IMR-90 (cell line): ENCODE measurements around the gene WWC1. TPM values are rescaled to one million over a fixed set of nuclear protein-coding genes. Genes with fewer than 3 reads are reported as not detected.

ENCODE experiments used
- ATAC-seq: fragments of 200-7000 bp; cut with Tn5 transposase; 2 replicates; pipeline ENCODE4 v1.9.1; 2020; ENCODE audit warnings: low read depth, mild to moderate bottlenecking, moderate library complexity
- BruUV-seq: library from RNA; stranded (reverse); fragments of 400-500 nt; replicated peaks from 2 replicates; lab custom pipeline; 2021; lab: Mats Ljungman, UMichigan
- CTCF ChIA-PET: fragments of 300-600 bp; formaldehyde crosslinking; extraction: SDS; loops from one replicate; lab custom pipeline; 2021; ENCODE audit warnings: antibody characterized with exemption; lab: Yijun Ruan, JAX
- POLR2A ChIA-PET: fragments of 300-600 bp; sonication (Branson Sonifier 250); formaldehyde crosslinking; loops from one replicate; lab custom pipeline; 2022; ENCODE audit warnings: antibody characterized with exemption; ENCODE audit not compliant: unreplicated experiment; lab: Charles Lee
- DNase-seq: peaks from one replicate; pipeline ENCODE4 v3.0.0; 2013
- H2AFZ ChIP-seq: replicated peaks from 2 replicates; pipeline ENCODE3; 2013; ENCODE audit warnings: low read length, mild to moderate bottlenecking; ENCODE audit not compliant: poor library complexity
- H2AK5ac ChIP-seq: 2 replicates; pipeline ENCODE4 v1.6.1; 2013; ENCODE audit warnings: low read depth, low read length, inconsistent platforms
- H2AK9ac ChIP-seq: replicated peaks from 2 replicates; pipeline ENCODE3; 2013; ENCODE audit warnings: mild to moderate bottlenecking, low read depth, low read length, moderate library complexity; ENCODE audit not compliant: poor library complexity
- H2BK120ac ChIP-seq: 2 replicates; pipeline ENCODE4 v1.6.1; 2013; ENCODE audit warnings: low read depth, low read length, inconsistent platforms
- H2BK15ac ChIP-seq: 3 replicates; pipeline ENCODE4 v1.6.1; 2013; ENCODE audit warnings: low read depth, low read length, inconsistent platforms
- H2BK20ac ChIP-seq: 2 replicates; pipeline ENCODE4 v1.6.1; 2013; ENCODE audit warnings: low read depth, mild to moderate bottlenecking, inconsistent platforms, low read length, moderate library complexity
- H2BK5ac ChIP-seq: 2 replicates; pipeline ENCODE4 v1.6.1; 2013; ENCODE audit warnings: mild to moderate bottlenecking, low read depth, low read length, inconsistent platforms; ENCODE audit not compliant: poor library complexity, severe bottlenecking
- H3K14ac ChIP-seq: replicated peaks from 2 replicates; pipeline ENCODE4 v1.6.1; 2013; ENCODE audit warnings: low read depth, low read length, inconsistent platforms
- H3K18ac ChIP-seq: 2 replicates; pipeline ENCODE4 v1.6.1; 2013; ENCODE audit warnings: low read depth, low read length, control low read depth
- H3K23ac ChIP-seq: 2 replicates; pipeline ENCODE4 v1.6.1; 2013; ENCODE audit warnings: low read depth, low read length, inconsistent platforms
- H3K27ac ChIP-seq: 2 replicates; pipeline ENCODE4 v1.5.1; 2013; ENCODE audit warnings: mild to moderate bottlenecking, control low read depth, low read length; ENCODE audit not compliant: insufficient read depth
- H3K27me3 ChIP-seq: 2 replicates; pipeline ENCODE4 v1.6.1; 2013; ENCODE audit warnings: low read length; ENCODE audit not compliant: control insufficient read depth, insufficient read depth
- H3K36me3 ChIP-seq: 2 replicates; pipeline ENCODE4 v1.6.1; 2013; ENCODE audit warnings: low read length, mixed read lengths; ENCODE audit not compliant: control insufficient read depth, insufficient read depth
- H3K4ac ChIP-seq: 2 replicates; pipeline ENCODE4 v1.6.1; 2013; ENCODE audit warnings: low read depth, low read length, inconsistent platforms
- H3K4me1 ChIP-seq: 2 replicates; pipeline ENCODE4 v1.6.1; 2013; ENCODE audit warnings: low read length, mixed read lengths; ENCODE audit not compliant: control insufficient read depth, insufficient read depth
- H3K4me2 ChIP-seq: 2 replicates; pipeline ENCODE4 v1.6.1; 2013; ENCODE audit warnings: low read depth, mild to moderate bottlenecking, control low read depth, low read length, moderate library complexity
- H3K4me3 ChIP-seq: 2 replicates; pipeline ENCODE4 v1.5.1; 2013; ENCODE audit warnings: low read depth, mild to moderate bottlenecking, control low read depth, low read length, moderate library complexity; ENCODE audit not compliant: insufficient read depth
- H3K56ac ChIP-seq: 2 replicates; pipeline ENCODE4 v1.6.1; 2013; ENCODE audit warnings: low read length, inconsistent platforms; ENCODE audit not compliant: insufficient read depth; ENCODE audit errors: extremely low read depth
- H3K79me1 ChIP-seq, 2 experiments: 2 replicates each; pipeline ENCODE4 v1.6.1; 2013; ENCODE audit warnings: low read length in 2 of 2, inconsistent platforms in 1 of 2, low read depth in 1 of 2
- H3K9ac ChIP-seq: 2 replicates; pipeline ENCODE4 v1.6.1; 2013; ENCODE audit warnings: low read depth, low read length, control low read depth
- H3K9me1 ChIP-seq: 2 replicates; pipeline ENCODE4 v1.6.1; 2013; ENCODE audit warnings: low read length, inconsistent platforms; ENCODE audit not compliant: insufficient read depth
- H3K9me3 ChIP-seq: 2 replicates; pipeline ENCODE4 v1.6.1; 2013; ENCODE audit warnings: low read length; ENCODE audit not compliant: control insufficient read depth, insufficient read depth
- H4K20me1 ChIP-seq: 2 replicates; pipeline ENCODE4 v1.6.1; 2013; ENCODE audit warnings: low read length, inconsistent platforms; ENCODE audit not compliant: insufficient read depth
- H4K5ac ChIP-seq: 2 replicates; pipeline ENCODE4 v1.6.1; 2013; ENCODE audit warnings: mild to moderate bottlenecking, low read depth, low read length, control low read depth
- H4K8ac ChIP-seq, 2 experiments: 2 replicates each; pipeline ENCODE4 v1.6.1; 2013; ENCODE audit warnings: low read depth in 2 of 2, low read length in 2 of 2, control low read depth in 1 of 2, inconsistent platforms in 1 of 2
- H4K91ac ChIP-seq: 2 replicates; pipeline ENCODE4 v1.6.1; 2013; ENCODE audit warnings: low read depth, low read length, inconsistent platforms; ENCODE audit not compliant: insufficient read depth
- BHLHE40 ChIP-seq: fragments of 150-350 bp; IDR thresholded peaks from 2 replicates; pipeline ENCODE4 v1.6.1; 2016; ENCODE audit warnings: mild to moderate bottlenecking, low read depth, low read length
- CEBPB ChIP-seq: IDR thresholded peaks from 2 replicates; pipeline ENCODE4 v1.6.1; 2012; ENCODE audit warnings: low read depth, low read length, improper control_type of control experiment
- CTCF ChIP-seq: conservative IDR thresholded peaks from 2 replicates; pipeline ENCODE4 v1.5.1; 2012; ENCODE audit warnings: mild to moderate bottlenecking, low read depth, low read length, improper control_type of control experiment
- ELK1 ChIP-seq: fragments of 150-350 bp; IDR thresholded peaks from 2 replicates; pipeline ENCODE4 v1.6.1; 2016; ENCODE audit warnings: low read depth, mild to moderate bottlenecking, low read length, moderate library complexity, borderline replicate concordance
- MXI1 ChIP-seq: IDR thresholded peaks from 2 replicates; pipeline ENCODE4 v1.6.1; 2012; ENCODE audit warnings: low read depth, mild to moderate bottlenecking, low read length, moderate library complexity, borderline replicate concordance
- USF2 ChIP-seq: fragments of 150-350 bp; IDR thresholded peaks from 2 replicates; pipeline ENCODE4 v1.6.1; 2017; ENCODE audit warnings: mild to moderate bottlenecking, antibody characterized with exemption, low read length, low read depth
- WGBS, 2 experiments: methylation state at CpG; one replicate each; pipeline versions ENCODE4 v1.1.5 to v1.1.7; 2013; ENCODE audit warnings: missing lambda C conversion rate in 2 of 2; ENCODE audit not compliant: insufficient read length in 1 of 2; ENCODE audit errors: extremely low coverage in 2 of 2; 5-methylcytosine and 5-hydroxymethylcytosine counted together
- dilution Hi-C: fragments of 300-500 bp; cut with HindIII; formaldehyde crosslinking; loops from one replicate; pipeline ENCODE4 v1.14.3; 2018; ENCODE audit warnings: low sequenced_read_pairs; ENCODE audit not compliant: unreplicated experiment
- in situ Hi-C: fragments of 300-500 bp; cut with MboI; formaldehyde crosslinking; loops from 3 replicates; pipeline ENCODE4 v1.14.3; 2019; ENCODE audit warnings: low sequenced_read_pairs, inconsistent platforms, mixed read lengths
- intact Hi-C: fragments of 100-400 bp; cut with micrococcal nuclease; formaldehyde crosslinking; loops from 2 replicates; pipeline ENCODE4 v1.10.0; 2022
- polyA plus RNA-seq, 3 experiments: library from polyadenylated mRNA; depleted of rRNA; stranded (reverse); fragments of >200 nt; gene quantifications; 2 replicates each; pipeline ENCODE4 v1.2.3, GENCODE V29; 2012; ENCODE audit warnings: low replicate concordance in 1 of 3
- total RNA-seq: library from RNA; depleted of rRNA; stranded (reverse); fragments of >200 nt; gene quantifications from 2 replicates; pipeline ENCODE4 v1.2.3, GENCODE V29; 2012

WWC1 gene
- total and polyA plus RNA-seq, 2 of the 4 experiments (the other 2 are of a cell fraction), result 9.1 to 10.3 TPM

- intact Hi-C loops, result no loop called here
- Histone ChIP-seq H2AK5ac (peak overlapping the region; percentile 81), H3K79me1 (peaks cover 30 to 36% of the 10 kb centered on the region in 2 experiments), H3K18ac (peak overlapping the region; percentile 11; the same call in 1 of the 2 replicates), H3K56ac (no peak overlapping the region), H3K9me3 (no peaks in the 10 kb centered on the region), H3K4me3 (no peak overlapping the region), H2BK15ac (no peak overlapping the region), H3K9ac (no peak overlapping the region), H3K27ac (no peak overlapping the region), H4K5ac (peak overlapping the region; percentile 8; the same call in 1 of the 2 replicates), H3K14ac (no peak overlapping the region; the same call in 1 of the 2 replicates), H2BK120ac (no peak overlapping the region), H2BK5ac (no peak overlapping the region), H2AFZ (no peak overlapping the region), H3K27me3 (no peaks in the 10 kb centered on the region), H4K8ac (no peak overlapping the region), H3K36me3 (no peaks in the 10 kb centered on the region), H2BK20ac (peak overlapping the region; percentile 51; the same call in 1 of the 2 replicates), H4K91ac (no peak overlapping the region; the same call in 1 of the 2 replicates), H3K4me2 (no peak overlapping the region), H2AK9ac (no peak overlapping the region), H3K9me1 (no peaks in the 10 kb centered on the region; the same call in 1 of the 2 replicates), H3K23ac (no peak overlapping the region), H4K20me1 (no peaks in the 10 kb centered on the region), H3K4me1 (peaks cover 8% of the 10 kb centered on the region), H3K4ac (peak overlapping the region; percentile 46; the same call in 1 of the 2 replicates)
- dilution Hi-C loops, result no loop called here
- ChIA-PET POLR2A (no interaction called here), CTCF (no interaction called here)
- ATAC-seq (no peak), DNase-seq (no peak)
- TF ChIP-seq MXI1 (no peak), CEBPB (no peak), USF2 (no peak), CTCF (no peak), BHLHE40 (no peak), ELK1 (no peak)
- no CpG with 5 or more reads among the region's 5 CpGs for WGBS, 2 experiments
- in situ Hi-C loops, result no loop called here
- no TSS peak for BruUV-seq
These were observed 12.1 kb downstream of the WWC1 start for GRCh38 chr5:168303393-168304025.
